Kidney (tissue), 14 donors: ENCODE results near the gene G3BP1. TPM values are rescaled to one million over a fixed set of nuclear protein-coding genes. Genes with fewer than 3 reads are reported as not detected.

Source experiments
- DNase-seq, 5 donors: peaks; one replicate each; pipeline ENCODE4 v3.0.0-alpha.2; 2013 to 2020
- FAIRE-seq: peaks from 2 replicates; lab custom pipeline; 2012; peaks lifted over from hg19 to GRCh38; lab: Jason Lieb, UNC
- H3K27ac ChIP-seq, 2 donors: one replicate each; pipeline ENCODE4 v1.7.0; 2013; ENCODE audit warnings: low read depth in 2 of 2, low read length in 2 of 2, inconsistent platforms in 1 of 2
- H3K27me3 ChIP-seq: one replicate; pipeline ENCODE4 v1.7.1; 2013; ENCODE audit warnings: low read length, inconsistent platforms; ENCODE audit not compliant: control insufficient read depth, insufficient read depth
- H3K36me3 ChIP-seq, 3 donors: one replicate each; pipeline versions ENCODE4 v1.7.0 to v1.7.1; 2013; ENCODE audit warnings: low read length in 3 of 3, control low read depth in 1 of 3, inconsistent platforms in 1 of 3; ENCODE audit not compliant: insufficient read depth in 3 of 3, control insufficient read depth in 2 of 3
- H3K4me1 ChIP-seq, 3 donors: one replicate each; pipeline versions ENCODE4 v1.7.0 to v1.7.1; 2013; ENCODE audit warnings: low read length in 3 of 3, inconsistent platforms in 1 of 3, low read depth in 1 of 3; ENCODE audit not compliant: control insufficient read depth in 2 of 3, insufficient read depth in 2 of 3
- H3K4me3 ChIP-seq, 3 donors: one replicate each; pipeline versions ENCODE4 v1.7.0 to v1.8.1; 2013; ENCODE audit warnings: low read length in 3 of 3, control low read depth in 1 of 3, inconsistent platforms in 1 of 3
- H3K9ac ChIP-seq, 3 donors: one replicate each; pipeline versions ENCODE4 v1.7.0 to v1.7.1; 2013; ENCODE audit warnings: low read length in 3 of 3, control low read depth in 1 of 3, inconsistent platforms in 1 of 3
- H3K9me3 ChIP-seq, 3 donors: one replicate each; pipeline versions ENCODE4 v1.7.0 to v1.7.1; 2013; ENCODE audit warnings: low read length in 3 of 3, control low read depth in 1 of 3, inconsistent platforms in 1 of 3; ENCODE audit not compliant: control insufficient read depth in 2 of 3, insufficient read depth in 1 of 3
- intact Hi-C: fragments of 100-400 bp; cut with DNase I; formaldehyde crosslinking; loops from one replicate; pipeline ENCODE4 v1.11.1; 2022
- polyA plus RNA-seq: library from polyadenylated mRNA; stranded (reverse); fragments of 350-450 nt; fragmentation: Illumina TruSeq; extraction: RNeasy Lipid Tissue Mini Kit (QIAGEN cat#74804); gene quantifications from one replicate; pipeline ENCODE4 v1.2.3, GENCODE V29; 2014; ENCODE audit warnings: low read depth, low replicate concordance; ENCODE audit not compliant: insufficient read depth
- total RNA-seq: library from RNA; stranded (reverse); fragmentation: NEBNext Ultra II Directional; extraction: Animal tissue kit (Norgen Biotek cat#: 25700); gene quantifications from one replicate; pipeline ENCODE4 v1.2.1, GENCODE V29; 2021
- TF ChIP-seq, protein P1 (sequence below): IDR thresholded peaks from 3 replicates; pipeline ENCODE4 v1.5.1; 2012; ENCODE audit warnings: mild to moderate bottlenecking, moderate library complexity, borderline replicate concordance; ENCODE audit not compliant: insufficient read depth; ENCODE audit errors: extremely low read depth
- donor health status: control.
- donor health status: control.
- donor health status: control.
- donor health status: control.
- donor health status: control.
- donor health status: DM: yes; HTN: yes; CAD: no.
- donor health status: Normal renal cell carcinoma (clear cell type).

Gene G3BP1
- total and polyA plus RNA-seq, 2 donors from 2014 or later, result 34.2 to 165 TPM

- DNase-seq, result no peak
- H3K4me1 ChIP-seq, result peaks cover 0 to 2% (median 0%) of the 10 kb centered on the region in 3 donors
- no peaks in the 10 kb centered on the region for H3K27me3 ChIP-seq
- no peak overlapping the region for H3K9ac ChIP-seq
- no peak overlapping the region for H3K27ac ChIP-seq
- TF ChIP-seq, protein P1, sequence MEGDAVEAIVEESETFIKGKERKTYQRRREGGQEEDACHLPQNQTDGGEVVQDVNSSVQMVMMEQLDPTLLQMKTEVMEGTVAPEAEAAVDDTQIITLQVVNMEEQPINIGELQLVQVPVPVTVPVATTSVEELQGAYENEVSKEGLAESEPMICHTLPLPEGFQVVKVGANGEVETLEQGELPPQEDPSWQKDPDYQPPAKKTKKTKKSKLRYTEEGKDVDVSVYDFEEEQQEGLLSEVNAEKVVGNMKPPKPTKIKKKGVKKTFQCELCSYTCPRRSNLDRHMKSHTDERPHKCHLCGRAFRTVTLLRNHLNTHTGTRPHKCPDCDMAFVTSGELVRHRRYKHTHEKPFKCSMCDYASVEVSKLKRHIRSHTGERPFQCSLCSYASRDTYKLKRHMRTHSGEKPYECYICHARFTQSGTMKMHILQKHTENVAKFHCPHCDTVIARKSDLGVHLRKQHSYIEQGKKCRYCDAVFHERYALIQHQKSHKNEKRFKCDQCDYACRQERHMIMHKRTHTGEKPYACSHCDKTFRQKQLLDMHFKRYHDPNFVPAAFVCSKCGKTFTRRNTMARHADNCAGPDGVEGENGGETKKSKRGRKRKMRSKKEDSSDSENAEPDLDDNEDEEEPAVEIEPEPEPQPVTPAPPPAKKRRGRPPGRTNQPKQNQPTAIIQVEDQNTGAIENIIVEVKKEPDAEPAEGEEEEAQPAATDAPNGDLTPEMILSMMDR, result no peak
- no peak overlapping the region for H3K4me3 ChIP-seq
- no peak for FAIRE-seq
- H3K9me3 ChIP-seq, result no peaks in the 10 kb centered on the region
- intact Hi-C loops, result no loop called here
- no peaks in the 10 kb centered on the region for H3K36me3 ChIP-seq
Observed at GRCh38 chr5:151737431-151737830, 34.3 kb upstream of the G3BP1 start.

DNA sequence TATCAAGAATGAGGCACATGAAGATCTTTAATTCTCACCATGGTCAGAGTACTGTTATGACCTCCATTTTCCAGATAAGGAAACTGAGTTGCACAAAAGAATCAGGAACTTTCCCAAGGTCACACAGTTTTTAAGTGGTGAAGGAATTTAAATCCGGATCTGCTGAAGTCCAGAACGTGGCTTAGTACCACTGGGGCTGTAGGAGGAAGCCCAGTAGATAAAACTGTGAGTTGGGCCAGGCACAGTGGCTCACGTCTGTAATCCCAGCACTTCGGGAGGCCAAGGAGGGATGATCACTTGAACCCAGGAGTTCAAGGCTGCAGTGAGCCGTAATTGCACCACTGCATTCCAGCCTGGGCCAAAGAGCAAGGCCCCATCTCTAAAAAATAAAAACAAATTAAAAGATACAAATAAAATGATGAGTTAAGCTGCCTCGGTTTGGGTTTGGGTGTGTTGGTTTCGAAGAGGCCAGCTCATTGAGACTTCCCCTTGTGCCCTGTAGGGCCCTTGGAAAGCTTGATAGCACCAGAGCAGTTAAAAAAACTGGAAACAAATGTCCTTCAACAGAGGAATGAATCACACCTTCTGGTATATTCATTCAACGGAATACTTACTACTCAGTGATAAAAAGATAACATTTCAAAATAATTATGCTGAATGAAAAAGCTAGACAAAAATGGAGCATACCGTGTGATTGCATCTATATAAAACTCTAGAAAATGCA is 33.5 kb upstream of the G3BP1 start:
- Histone ChIP-seq H3K9ac (no peak overlapping the region), H3K27ac (no peak overlapping the region), H3K4me1 (peaks cover 0 to 2% (median 0%) of the 10 kb centered on the region in 3 donors), H3K9me3 (no peaks in the 10 kb centered on the region), H3K36me3 (no peaks in the 10 kb centered on the region), H3K4me3 (no peak overlapping the region), H3K27me3 (no peaks in the 10 kb centered on the region)
- TF ChIP-seq, protein P1, result no peak
- intact Hi-C loops, result no loop called here
- DNase-seq (no peak), FAIRE-seq (no peak)

GRCh38 chr5:151739395-151739794 is 32.4 kb upstream of the G3BP1 start:
- Histone ChIP-seq H3K27me3 (no peaks in the 10 kb centered on the region), H3K36me3 (peaks cover 0 to 4% (median 0%) of the 10 kb centered on the region in 3 donors), H3K9me3 (no peaks in the 10 kb centered on the region), H3K9ac (no peak overlapping the region), H3K4me1 (peaks cover 0 to 2% (median 0%) of the 10 kb centered on the region in 3 donors), H3K4me3 (no peak overlapping the region), H3K27ac (peak overlapping the region in 1 of 2 donors; percentile 24)
- peak in 4 of 5 donors; percentile 56 to 70 (median 60) for DNase-seq
- TF ChIP-seq, protein P1, result no peak
- no peak for FAIRE-seq
- intact Hi-C loops, result no loop called here
